ENCODE results near the gene ZNF423.

ZNF423 gene

GRCh38 chr16:49782405-49782804, 73.5 kb downstream of the ZNF423 start:
- DNase-seq (ENCODE audit: low read depth in 3 of 3) = no peak

DNA sequence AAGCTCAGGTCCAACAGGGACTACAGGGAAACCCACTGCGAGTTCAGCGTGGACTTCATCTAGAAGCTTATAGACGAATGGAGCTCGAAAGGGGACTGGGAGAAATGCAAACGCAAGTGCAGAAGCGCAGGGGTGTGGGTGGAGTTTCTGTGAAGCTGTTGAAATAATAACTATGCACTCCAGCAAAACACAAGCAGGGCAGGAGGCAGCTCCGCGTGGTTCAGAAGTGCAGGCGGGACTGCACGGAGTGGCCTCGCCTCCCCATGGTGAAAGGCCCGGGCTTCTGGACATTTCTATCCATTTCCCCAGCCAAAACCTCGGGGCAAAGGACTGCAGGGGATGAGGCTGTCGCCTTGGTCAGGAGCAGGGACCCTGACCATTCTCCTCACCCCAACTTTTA, 74.5 kb downstream of the ZNF423 start:
- no peak for DNase-seq (ENCODE audit: low read depth in 3 of 3)

- DNase-seq (ENCODE audit: low read depth in 3 of 3) = no peak
These were observed 75.5 kb downstream of the ZNF423 start for GRCh38 chr16:49780433-49780832.

GRCh38 chr16:49779979-49780378, 75.9 kb downstream of the ZNF423 start:
- DNase-seq (ENCODE audit: low read depth in 3 of 3) = no peak

DNA sequence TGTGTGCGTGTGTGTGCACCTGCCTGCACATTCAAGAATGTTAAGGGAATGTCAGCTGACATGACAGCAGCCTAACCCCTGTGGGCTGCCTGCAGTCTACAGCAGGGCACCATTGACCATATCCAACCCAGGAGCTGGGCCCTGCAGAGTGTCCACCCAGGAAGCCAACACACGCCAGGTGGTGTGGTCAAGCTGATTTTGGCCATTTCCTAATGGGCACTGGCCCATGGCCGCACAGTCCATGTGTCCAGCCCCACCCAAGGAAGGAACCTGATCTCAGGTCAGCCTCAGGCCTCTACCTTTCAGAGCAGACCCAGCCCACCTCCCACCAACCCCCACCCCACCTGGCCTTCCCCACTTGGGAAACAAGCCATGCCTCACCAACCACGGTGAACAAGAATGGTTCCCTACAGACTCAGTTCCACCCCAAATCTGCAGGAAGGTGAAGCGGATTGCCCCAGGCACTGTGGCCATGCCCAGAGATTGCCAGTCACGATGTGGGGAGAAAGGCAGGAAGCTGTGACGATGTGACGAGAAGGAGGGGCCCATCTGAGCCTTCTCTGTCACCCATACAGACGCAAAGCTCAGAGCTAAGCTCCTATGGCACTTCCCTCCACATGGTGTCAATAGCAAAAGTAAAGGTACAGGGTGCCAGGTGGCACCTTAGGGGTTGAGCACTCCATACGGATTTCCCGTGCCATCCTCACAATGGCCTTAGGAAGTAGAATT, 77.5 kb downstream of the ZNF423 start:
- no peak for DNase-seq (ENCODE audit: low read depth in 3 of 3)

DNA sequence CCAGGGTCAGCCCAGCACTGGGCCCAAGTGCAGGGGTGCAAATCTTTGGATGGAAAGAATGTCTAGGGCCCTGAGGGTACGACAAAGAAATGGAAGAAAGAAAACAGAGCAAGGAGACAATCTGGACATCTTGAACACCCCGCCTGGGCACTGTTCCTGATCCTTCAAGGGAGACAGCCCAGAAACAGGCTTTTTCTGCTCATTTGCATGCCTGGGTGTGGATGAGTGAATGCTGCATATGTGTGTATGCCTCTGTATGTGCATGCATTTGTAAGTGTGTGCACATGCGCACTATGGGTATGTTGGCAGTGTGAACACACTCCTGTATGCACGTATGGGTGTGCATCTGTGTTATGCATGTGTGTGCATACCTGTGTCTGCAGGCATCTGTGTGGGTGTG, 79.2 kb downstream of the ZNF423 start:
- no peak for DNase-seq (ENCODE audit: low read depth in 3 of 3)

- DNase-seq (ENCODE audit: low read depth in 3 of 3) = no peak
These were observed 79.8 kb downstream of the ZNF423 start for GRCh38 chr16:49776085-49776595.

- DNase-seq (ENCODE audit: low read depth in 3 of 3) = no peak
These were observed 80.3 kb downstream of the ZNF423 start for GRCh38 chr16:49775581-49775980.

DNA sequence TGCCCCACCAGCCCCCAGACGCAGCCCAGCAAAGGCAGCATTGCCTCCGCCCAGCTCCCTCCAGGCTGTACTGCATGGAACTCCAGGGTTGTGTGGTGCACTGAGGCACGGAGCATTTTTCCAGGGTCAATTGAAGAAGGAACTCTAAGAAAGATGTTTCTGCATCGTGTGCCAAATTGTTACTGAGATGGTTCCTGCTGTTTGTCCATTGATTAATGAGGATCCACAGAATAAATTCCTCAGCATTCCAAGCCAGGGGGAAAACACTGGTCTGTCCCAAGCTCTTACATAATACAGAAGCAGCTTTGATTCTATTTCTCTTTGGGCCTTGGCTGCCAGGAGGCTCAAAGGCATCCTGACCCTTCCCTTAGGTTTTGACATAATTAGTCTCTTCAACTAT, 80.9 kb downstream of the ZNF423 start:
- DNase-seq (ENCODE audit: low read depth in 3 of 3) = no peak

DNA sequence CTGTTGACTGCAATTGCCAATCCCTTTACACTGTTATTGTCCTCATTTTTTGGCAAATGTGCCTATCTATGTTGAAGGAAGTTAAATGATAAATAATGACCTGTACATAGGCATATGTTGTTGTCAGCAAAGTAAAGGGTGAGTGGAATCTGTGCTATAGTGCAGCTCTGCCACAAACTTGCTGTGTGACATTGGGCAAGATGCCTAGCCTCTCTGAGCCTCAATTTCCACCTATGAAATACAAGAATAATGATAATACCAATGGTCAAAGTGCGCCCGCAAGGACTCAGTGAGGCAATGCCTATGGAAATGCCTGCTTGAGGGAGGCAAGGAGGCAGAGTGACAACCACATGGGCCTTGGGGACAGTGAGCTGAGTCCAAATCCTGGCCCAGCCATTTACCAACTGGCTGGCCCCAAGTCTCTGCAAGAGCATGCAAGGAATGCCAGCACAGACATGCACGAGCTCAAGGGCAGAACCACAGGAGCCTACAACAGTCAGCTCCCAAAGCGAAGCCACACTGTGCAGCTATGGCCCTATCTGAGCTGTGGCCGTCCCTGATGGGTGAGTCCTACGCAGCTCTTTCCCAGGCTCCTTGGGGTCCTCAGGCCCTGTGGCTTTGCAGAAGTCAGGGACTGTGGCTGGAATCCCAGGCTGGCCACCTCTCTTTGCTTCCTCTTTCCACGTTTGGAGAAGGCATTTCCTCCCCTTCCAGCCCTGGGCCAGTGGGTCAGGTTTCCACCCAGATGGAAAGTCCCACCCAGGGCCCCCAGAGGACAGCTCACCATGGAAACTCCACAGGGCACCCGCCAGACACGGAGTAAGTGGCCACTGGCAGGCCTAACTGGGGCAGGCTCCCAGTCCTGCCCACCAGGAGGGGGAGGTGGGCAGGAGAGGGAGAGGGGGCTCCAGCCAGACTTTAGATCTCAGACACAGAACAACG, 82.1 kb downstream of the ZNF423 start:
- no peak for DNase-seq (ENCODE audit: low read depth in 3 of 3)

- no peak for DNase-seq (ENCODE audit: low read depth in 3 of 3)
These were observed 87.9 kb downstream of the ZNF423 start for GRCh38 chr16:49767998-49768397.

DNA sequence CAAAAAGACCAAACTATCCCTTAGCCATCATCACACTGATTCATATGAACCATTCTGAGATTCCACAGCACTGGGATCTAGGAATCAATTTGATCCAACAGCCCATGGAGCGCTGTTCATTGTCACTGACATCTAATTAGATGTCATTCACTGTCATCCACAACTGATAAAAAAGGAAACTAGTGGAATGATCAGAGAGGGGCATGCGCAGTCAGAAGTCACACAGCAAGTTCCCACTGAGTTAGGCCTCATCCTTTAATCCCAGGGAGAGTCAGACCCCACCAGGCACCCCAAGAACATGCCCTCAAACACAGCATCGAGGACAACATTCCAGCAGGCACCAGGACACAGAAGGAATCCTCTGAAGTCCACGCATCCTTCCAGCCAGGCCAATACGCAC, 88.5 kb downstream of the ZNF423 start:
- DNase-seq (ENCODE audit: low read depth in 3 of 3) = no peak

- DNase-seq (ENCODE audit: low read depth in 3 of 3) = no peak
These were observed 89.7 kb downstream of the ZNF423 start for GRCh38 chr16:49766225-49766624.

DNA sequence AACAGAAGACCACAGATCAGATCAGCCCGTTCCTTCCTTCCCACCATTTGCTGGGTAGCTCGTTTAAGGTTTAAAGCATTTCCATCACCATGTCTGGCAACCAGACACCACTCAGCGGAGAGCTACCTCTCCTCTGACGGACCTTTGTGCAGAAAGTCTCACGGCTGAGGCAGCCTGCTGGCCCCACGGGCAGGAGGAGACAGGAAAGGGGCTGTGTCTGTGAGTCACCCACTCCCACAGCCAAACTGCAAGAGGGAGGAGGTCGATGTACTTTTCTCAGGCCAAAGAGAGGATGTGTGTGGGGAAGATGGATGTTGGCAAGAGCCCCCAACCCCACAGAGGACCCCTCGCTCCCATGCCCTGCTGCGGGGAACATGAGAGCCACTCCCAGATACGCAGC, 92.1 kb downstream of the ZNF423 start:
- no peak for DNase-seq (ENCODE audit: low read depth in 3 of 3)

DNA sequence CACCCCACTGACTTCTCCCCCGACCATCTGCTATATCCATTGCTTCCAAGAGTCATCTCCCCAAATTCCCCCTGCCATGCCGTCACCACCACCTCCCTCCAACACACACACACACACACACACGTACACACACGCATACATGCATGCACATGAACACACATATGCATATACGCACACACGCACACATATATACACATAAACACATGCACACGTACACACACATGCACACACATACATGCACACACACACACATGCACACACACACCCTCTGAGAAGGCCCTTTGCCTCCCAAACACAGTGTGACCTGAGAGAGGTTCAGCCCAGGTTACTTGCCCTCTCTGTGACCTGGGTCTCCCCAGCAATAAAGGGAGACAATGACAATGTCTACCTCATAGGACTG, 95.1 kb downstream of the ZNF423 start:
- no peak for DNase-seq (ENCODE audit: low read depth in 3 of 3)

GRCh38 chr16:49757559-49758069, 98.3 kb downstream of the ZNF423 start:
- no peak for DNase-seq (ENCODE audit: low read depth in 3 of 3)

DNA sequence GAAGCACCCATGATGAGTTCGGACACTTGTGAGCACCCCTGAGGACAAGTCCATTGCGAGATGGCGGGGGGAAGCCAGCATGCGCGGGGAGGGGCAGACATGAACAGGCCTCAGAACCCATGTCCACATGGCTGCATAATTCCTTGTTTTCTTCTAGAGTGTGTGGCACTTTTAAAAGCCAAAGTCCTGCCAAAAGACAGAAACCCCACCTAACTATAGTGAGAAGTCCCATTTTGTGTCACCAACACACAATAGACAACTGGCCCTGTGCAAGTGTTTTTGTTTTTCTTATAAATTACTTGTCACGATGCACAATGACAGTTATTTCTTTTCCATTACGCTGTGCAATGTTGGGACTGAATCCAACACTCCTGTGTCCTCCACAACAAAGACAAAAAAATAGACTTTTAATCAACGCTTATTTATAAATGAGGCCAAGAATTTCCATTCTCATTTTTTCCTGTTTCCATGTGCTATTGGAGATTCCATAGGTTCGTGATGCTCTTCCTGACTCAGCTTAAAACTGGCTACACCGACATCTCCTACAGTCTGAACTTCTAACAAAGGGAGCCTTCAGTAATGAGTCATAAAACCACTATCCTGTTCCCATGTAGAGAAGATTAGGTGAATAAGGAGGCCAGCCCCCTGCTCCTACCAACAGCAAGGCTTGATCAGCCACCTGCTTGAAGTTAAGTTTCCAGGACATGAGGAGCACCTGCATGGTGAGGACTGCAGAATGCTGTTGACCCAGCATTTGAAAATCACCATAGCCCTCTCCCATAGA, 98.9 kb downstream of the ZNF423 start:
- no peak for DNase-seq (ENCODE audit: low read depth in 3 of 3)

GRCh38 chr16:49755716-49756505, 100.0 kb downstream of the ZNF423 start:
- DNase-seq (ENCODE audit: low read depth in 3 of 3) = no peak

- no peak for DNase-seq (ENCODE audit: low read depth in 3 of 3)
These were observed 100.6 kb downstream of the ZNF423 start for GRCh38 chr16:49755313-49755620.

DNA sequence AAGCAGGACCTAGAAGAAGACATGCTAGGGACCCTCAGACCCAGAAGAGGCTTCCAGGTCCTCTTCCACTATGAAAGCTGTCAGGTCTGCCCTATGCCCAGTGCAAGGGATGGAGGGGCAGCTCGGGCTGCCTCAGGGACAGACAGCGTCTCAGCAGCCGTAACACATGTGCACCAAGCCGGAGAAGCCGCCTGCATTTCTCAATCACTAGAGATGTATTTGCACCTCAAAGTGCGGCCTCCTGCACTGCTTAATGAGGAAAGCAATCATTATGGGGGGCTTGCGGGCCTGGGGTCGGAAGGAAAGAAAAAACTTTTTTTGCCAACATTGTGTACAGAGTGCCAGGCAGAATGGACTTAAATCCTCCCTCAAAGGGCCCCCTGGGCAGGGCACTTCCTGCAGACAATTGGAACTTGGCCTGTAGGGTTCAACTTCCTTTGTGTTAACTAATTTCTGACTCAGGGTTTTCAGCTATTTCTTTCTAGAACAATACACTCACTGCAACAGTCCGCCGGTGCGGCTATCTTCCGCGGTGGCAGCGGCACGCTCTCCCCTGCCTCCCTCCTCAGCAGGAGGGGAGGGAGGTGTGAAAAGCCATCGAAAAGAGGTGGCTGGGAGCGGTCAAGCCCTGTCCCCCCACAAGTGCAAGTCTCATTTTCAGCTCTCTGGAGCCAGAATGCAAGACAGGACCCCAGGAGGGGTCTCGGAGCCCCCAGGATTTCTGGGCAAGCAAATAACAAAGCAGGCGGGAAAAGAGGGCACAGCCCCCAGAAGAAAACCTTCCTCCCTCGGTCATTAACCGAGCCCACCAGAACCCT, 101.2 kb downstream of the ZNF423 start:
- no peak for DNase-seq (ENCODE audit: low read depth in 3 of 3)
